Erythroblast (primary cell): ENCODE data around the gene RELT.

ENCODE experiments used
- GATA1 ChIP-seq: IDR thresholded peaks from 2 replicates; pipeline ENCODE4 v1.6.1; 2011; ENCODE audit warnings: low read depth, mild to moderate bottlenecking, control low read depth, low read length, moderate library complexity
- POLR2A ChIP-seq: IDR thresholded peaks from 2 replicates; pipeline ENCODE4 v1.6.1; 2011; ENCODE audit warnings: mild to moderate bottlenecking, low read length

DNA sequence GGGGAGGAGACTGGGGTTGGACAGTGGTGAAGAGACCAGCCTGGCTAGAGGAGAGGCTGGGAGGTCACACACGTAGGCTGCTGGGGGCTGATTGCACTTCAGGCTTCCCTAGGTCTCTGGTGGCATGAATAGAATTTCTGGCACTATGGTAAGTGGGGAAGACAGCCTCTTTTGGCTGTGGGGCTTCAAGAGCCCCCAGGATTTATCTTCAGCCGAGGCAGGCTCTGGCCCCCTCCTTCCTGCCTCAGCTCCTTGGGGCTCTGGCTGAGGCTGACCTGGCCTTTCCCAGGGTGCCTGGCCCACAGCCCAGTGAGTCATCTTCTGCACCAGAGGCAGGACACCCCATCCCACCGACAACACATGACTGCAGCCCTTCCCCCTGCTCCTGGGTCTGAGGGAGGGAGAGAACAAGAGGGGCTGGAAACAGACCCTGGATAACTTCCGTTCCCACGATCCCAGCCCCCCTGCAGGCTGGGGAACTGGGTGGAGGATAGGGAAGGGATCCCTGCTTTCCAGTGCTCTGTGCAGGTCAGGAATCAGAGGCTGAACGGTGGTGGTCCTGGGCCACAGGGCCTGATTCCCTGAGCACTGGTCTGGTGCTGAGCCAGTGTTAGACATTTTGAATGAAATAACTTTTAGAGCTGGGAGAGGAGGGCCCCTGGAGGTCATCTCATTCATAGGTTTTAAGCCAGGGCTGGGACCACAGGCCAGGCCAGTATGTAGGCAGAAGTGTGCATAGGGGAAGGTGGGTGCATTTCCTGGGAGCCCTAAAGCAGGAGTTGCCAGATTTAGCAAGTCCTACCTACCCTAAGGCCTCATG lies 41.6 kb upstream of the RELT start:
- no peak for TF ChIP-seq POLR2A
- TF ChIP-seq GATA1 = no peak
